ENCODE results near the gene KIF3C.
"Not testable (repeated sequence)": the region's sequence is repeated elsewhere in the genome, so short reads cannot be mapped to it uniquely, and the experiment has no call there.

KIF3C gene

DNA sequence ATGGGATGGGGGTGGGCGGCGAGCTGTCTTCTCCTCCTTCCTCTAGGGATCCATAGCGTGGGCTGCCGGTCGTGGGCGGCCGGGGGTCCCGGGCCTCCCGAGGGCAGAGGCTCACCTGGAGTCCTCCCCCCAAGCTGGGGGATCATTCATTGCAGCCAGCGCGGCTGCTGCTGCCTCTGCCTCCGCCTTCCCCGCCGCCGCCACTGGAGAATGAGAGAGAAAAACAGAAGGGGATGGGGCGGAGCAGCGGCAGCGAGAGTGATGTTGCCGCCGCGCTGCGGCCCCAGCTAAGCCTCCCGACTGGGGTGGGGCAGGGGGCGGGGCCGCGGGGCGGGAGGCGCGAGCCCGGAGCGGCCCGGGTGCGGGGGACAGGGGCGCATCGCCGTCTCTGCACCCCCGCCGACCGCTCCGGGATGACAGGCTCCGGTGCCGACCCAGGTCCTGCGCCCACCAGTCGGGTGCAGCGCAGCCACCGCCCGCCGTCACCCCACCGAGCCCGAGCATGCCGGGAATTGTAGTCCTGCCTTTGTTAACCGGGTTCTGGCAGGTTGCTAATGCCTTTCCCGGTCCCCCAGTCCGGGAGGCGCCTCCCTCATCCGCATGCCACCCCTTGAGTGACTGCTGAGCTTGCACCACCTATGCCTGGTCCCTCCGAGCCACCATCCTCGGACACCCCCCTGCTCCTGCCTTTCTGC is at the start of gene KIF3C:
Gene KIF3C (minus strand): TSS at position 225 of the 695 bp plus-strand sequence. CDS start 580 bp downstream, outside the sequence.
- peak; percentile 70 for DNase-seq

GRCh38 chr2:26028083-26028482 is 45.8 kb upstream of the KIF3C start:
- DNase-seq, result not testable (repeated sequence)

DNA sequence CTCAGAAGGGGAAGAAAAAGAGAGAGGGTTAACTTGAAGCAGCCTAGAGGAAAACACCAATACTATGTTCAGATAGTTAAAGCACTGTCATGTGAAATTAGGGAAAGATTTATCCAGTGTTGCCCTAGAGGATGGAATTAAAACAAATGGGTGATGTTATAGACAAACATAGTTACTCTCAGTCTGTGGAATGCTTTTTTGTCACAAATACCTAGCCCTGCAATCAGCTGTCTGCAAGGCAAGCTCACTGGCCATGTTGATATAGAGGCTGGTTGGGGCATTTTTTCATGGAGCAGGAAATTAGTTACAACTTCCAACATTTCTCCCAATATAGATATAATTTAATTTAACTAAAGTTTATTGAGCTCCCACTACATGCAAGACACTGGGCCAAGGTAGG is 43.2 kb upstream of the KIF3C start:
- no peak for DNase-seq

GRCh38 chr2:26024260-26024659 is 42.0 kb upstream of the KIF3C start:
- no peak for DNase-seq

GRCh38 chr2:26020231-26020640 is 37.9 kb upstream of the KIF3C start:
- DNase-seq, result no peak

DNA sequence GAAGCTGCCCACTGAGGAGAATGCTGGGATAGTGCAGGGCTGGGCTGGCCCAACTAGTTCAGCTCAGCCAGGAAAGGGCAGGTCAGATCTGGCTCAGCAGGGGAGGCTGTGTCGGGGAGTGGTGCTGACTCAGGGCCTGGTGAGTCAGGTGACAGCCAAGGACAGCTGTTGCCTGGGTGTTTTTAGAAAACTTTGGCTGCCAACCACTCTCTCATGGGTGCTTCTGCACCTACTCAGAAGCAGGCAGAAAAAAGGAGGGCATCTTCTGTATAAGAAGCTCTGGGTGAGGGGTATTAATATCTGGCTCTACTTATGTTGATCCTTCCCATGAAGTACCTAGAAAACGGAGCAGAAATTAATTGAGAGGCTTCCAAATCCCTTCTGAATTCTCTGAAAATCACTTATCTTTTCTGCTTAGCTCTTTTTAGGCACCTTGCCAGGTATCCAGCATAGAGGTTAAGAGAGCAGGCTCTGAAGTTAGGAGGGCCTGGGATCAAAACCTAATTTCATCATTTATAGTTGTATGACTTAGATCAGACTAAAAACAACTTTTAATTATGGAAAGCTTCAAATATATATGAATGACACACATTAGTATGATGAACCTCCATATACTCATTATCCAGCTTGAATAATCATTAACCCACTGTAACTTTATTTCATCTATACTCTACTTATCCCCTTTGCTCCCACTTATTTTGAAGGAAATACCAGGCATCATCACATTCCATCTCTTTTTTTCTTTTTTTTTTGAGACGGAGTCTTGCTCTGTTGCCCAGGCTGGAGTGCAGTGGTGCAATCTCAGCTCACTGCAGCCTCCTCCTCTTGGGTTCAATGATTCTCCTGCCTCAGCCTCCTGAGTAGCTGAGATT is 36.1 kb upstream of the KIF3C start:
- no peak for DNase-seq

GRCh38 chr2:26017464-26018183 is 35.3 kb upstream of the KIF3C start:
- no peak for DNase-seq

- not testable (repeated sequence) for DNase-seq
These were observed 34.4 kb upstream of the KIF3C start for GRCh38 chr2:26016706-26017045.

DNA sequence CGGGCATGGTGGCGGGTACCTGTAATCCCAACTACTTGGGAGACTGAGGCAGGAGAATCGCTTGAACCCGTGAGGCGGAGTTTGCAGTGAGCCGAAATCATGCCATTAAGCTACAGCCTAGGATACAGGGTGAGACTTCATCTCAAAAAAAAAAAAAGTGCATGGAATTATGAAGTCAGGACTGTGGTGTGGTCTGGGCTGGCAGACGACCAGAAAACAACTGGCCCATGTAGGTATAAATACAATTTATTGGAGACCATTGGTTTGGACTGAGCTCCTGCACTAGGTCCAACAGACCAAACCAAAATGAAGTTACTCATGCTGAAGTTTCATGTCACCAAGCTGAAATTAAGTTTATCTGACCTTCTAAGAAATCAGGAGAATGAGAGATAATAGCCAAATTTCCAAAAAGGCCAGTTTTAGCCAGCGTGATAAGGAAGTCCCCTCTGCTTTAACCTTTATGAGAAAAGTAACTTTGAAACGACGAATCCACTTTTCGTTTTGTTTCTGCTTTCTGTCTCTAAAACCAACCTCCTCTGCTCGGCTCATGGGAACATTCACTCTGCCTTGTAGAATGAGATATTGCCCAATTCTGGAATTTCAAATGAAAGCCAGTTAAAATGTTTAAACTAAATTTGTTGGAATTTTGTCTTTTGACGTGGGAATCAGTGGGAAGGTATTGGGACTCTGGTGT is 33.9 kb upstream of the KIF3C start:
- DNase-seq, result no peak

DNA sequence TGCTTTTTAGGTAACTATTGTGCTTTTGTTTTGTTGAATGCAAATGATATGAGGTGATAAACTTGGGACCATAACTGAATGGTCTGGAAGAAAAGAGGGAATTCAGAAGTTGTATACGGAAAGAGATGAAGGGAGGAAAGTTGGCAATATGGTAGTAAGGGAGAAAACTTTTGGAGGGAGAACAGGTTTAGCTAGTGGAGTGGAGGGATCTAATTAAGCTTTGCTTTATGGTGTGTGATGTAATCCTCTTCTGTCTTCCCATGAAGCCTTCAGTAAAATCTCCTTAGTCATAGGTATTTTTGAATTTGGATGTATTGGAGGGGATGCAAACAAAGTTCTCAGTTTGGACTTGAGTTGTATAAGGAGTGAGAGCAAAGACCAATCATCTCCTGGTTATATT is 31.4 kb upstream of the KIF3C start:
- DNase-seq, result no peak

DNA sequence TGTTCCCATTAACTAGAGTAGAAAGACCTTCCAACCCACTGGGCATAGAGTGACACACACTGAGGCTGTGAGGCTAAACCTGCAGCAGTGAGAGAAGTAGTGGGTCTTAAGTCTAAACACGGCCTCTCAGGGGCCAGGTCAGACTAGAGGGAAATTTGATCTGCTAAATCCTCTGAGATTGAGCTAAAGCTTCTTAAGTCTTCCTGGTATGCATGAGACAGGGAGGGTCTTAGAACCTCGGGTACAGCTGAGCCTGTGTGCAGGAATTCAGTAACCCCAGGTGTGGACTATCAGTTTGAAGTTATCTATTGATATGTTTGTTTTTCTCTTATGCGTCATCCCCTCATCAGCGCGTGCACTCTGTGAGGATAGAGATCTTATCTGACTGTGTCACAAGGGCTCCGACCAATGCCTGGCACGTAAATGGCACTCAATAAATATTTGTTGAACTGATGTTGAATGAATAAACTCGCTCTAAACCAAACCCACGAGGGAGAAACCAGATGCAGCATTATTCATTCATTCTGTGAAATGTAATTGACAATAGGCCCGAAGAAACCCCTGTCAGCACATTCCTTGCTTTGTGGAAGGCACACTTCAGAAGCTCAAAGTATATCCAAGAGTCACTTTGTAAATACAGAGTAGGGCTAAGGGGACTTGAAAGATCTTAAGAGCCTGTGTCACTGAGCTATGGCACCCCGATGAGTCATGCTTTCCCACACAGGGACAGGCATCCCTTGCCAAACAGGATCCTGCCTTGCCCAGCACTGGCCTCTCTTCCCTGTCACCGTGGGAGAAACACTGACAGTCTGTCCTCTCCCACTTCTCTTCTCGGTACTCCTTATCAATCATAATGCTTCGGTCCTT is 29.9 kb upstream of the KIF3C start:
- DNase-seq, result no peak

GRCh38 chr2:26011609-26011989 is 29.3 kb upstream of the KIF3C start:
- DNase-seq, result no peak

- no peak for DNase-seq
These were observed 28.6 kb upstream of the KIF3C start for GRCh38 chr2:26010943-26011342.

DNA sequence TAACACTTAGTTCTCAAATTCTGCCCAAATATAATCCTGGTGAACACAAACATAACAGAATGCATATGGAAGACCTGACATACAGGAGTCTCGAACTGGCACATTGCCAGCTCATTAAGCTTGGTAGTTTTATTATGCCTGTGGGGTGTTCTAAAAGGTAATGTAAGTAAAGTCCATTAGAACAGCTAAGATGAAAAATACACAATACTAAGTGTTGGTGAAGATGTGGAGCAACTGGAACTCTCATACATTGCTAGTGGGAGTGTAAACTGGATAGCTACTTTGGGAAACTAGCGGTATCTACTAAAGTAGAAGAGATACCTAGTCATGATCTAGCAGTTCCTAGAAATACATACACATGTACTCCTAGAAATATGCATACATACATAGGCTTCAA is 27.3 kb upstream of the KIF3C start:
- no peak for DNase-seq

DNA sequence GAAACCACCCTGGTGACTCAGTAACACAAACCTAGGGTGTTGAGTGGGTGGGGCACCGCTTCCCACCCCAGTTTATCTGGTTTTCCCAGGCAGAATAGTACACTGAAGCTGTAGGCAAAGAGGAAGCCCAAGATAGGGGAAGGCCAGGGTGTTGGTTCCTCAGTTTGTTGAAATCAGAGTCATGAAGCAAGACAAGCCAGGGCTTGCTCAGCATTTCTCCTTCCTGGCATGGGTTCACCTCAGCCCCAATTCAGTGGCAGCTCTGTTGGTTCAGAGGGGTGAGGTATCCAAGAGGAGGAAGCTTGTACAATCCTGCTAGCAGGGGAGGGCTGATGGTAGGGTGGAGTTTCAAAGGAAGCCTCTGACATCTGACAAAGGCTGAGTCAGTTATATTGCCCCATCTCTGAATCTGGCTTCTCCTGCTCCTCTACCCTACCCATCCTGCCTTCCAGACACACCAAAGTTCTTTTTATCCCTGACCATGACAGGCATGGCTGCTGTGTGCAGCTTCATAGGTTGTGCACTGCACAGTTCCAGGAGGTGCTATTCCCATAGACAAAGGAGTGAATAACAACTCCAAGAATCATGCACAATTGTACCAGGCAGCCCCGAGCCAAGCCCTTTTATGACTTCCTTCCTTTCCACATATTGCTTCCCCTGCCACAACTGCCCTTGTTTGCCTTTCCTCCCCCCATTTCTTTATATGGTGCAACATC is 26.7 kb upstream of the KIF3C start:
- no peak for DNase-seq

DNA sequence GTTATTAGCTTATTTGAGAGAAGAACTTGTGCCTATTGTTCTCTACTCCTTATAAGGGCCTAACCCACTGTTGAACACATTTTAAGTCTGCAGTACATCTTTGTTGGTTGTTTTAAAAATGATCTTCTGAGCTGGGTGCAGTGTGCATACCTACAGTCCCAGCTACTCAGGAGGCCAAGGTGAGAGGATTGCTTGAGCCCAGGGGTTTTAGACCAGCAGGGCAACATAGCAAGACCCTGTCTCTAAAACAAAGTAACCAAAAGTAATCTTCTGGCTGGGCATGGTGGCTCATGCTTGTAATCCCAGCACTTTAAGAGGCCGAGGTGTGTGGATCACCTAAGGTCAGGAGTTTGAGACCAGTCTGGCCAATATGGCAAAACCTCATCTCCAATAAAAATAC is 25.8 kb upstream of the KIF3C start:
- DNase-seq, result no peak

DNA sequence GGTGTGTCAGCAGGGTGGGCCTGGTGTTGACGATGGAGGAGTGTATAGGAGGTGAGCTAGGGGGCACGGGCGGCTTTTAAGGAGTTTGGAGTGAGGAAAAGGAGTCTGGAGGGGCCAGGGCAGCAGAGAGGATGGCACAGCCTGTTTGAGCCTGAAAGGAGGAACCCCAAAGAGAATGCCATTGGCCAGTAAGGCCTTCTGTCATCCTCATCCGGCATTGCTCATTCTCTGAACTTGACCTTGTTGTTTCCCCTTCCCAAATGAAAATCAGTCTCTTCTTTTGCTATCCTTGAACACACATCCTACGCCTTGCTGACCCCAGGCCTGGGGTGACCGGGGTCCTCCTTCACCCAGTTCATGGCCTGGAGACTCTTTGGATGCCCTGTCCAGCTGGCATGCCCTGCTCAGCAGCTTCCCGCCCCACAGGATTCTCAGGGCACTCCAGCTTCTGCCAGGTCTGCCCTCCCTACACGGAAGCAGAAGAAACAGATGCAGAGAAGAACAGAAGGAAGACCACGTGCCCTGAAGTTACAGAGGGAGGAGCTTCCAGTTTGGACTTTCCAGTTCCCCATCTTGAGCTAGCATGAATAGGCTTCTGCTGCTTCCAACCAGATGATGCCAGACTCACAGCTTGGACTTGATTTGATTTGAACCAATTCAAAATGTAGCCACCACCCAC is 20.5 kb upstream of the KIF3C start:
- no peak for DNase-seq

DNA sequence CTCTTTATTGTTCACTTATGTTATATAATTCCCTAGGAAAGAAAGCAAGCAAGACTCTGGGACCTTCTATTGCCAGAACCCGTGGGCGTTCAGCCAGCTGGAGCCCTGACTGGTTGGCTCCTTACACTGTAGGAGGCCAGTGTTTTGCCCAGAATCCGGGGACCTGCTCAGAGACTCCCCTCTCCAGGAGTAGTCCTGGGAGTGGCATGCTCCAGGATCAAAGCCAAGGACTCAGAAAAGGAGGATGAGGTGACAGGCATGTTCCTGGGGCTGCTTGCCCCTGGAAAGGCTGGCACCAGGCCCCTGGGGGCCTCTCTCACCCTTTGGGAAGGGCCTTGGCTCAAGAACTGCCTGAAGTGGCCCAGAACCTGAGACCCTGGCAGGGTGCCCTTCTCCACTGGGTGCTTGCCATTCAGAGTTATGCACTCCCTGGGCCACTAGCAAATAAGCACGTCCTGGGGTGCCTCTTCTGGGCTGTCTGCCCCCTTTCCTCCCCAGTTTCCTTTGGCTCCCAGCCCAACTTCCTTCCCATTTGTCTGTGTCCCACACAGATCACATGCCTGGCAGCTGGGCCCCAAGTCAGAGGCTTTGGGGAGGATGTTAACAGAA is 19.6 kb upstream of the KIF3C start:
- DNase-seq, result no peak

DNA sequence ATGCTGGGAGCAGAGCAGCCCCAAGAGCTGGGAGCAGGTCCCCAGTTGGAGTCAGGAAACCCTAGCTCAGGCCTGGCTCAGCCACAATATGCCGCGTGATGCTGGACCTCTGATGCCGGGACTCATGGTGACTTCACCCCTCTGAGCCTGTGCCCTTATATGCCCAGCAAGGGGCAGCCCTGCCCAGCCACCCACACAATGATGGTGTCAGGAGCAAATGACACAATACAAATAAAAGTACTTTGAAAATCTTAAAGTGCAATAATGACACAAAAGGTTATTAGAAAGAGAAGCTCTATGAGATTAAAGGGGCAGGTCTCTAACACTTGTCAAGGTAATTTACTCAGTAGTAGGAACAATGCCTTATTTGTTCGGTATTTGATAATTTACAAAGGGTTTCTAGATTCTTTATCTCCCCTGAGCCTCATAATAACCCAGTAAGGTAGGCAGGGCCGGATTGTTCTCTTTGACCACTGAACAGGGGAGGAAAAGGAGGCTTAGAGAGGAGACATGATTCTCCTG is 18.3 kb upstream of the KIF3C start:
- no peak for DNase-seq

- DNase-seq, result not testable (repeated sequence)
These were observed 17.1 kb upstream of the KIF3C start for GRCh38 chr2:25999406-25999805.
